LHCN-M2 (cell line): Measurements from ENCODE around the gene MYZAP. TPM values are rescaled to one million over a fixed set of nuclear protein-coding genes. Genes with fewer than 3 reads are reported as not detected.

Source experiments
- DNase-seq: peaks from one replicate; pipeline ENCODE4 v3.0.0-alpha.2; 2012; ENCODE audit warnings: low read depth
- total RNA-seq: library from RNA; depleted of rRNA; stranded (reverse); fragments of >200 nt; gene quantifications from 2 replicates; pipeline ENCODE4 v1.2.3, GENCODE V29; 2014

Gene MYZAP
- total RNA-seq, 1 experiment from 2014 or later: 0.06 TPM

GRCh38 chr15:57562196-57562769, 29.4 kb upstream of the MYZAP start:
- no peak for DNase-seq

GRCh38 chr15:57563416-57563815, 28.3 kb upstream of the MYZAP start:
- DNase-seq: no peak

GRCh38 chr15:57565311-57565710, 26.4 kb upstream of the MYZAP start:
- no peak for DNase-seq

GRCh38 chr15:57566834-57567233, 24.9 kb upstream of the MYZAP start:
- DNase-seq: peak; percentile 62

GRCh38 chr15:57567891-57568290, 23.8 kb upstream of the MYZAP start:
- no peak for DNase-seq

GRCh38 chr15:57568299-57568698, 23.4 kb upstream of the MYZAP start:
- no peak for DNase-seq

GRCh38 chr15:57570340-57570739, 21.4 kb upstream of the MYZAP start:
- DNase-seq: no peak

- peak; percentile 69 for DNase-seq
Observed at GRCh38 chr15:57570994-57571393, 20.7 kb upstream of the MYZAP start.

GRCh38 chr15:57571725-57572124, 20.0 kb upstream of the MYZAP start:
- DNase-seq: no peak

- DNase-seq: no peak
Observed at GRCh38 chr15:57572468-57572867, 19.2 kb upstream of the MYZAP start.

- no peak for DNase-seq
Observed at GRCh38 chr15:57573151-57573550, 18.6 kb upstream of the MYZAP start.

- DNase-seq: no peak
Observed at GRCh38 chr15:57575363-57575762, 16.3 kb upstream of the MYZAP start.

- DNase-seq: no peak
Observed at GRCh38 chr15:57578288-57578900, 13.3 kb upstream of the MYZAP start.

- DNase-seq: no peak
Observed at GRCh38 chr15:57580428-57580827, 11.3 kb upstream of the MYZAP start.

GRCh38 chr15:57580866-57581265, 10.8 kb upstream of the MYZAP start:
- DNase-seq: no peak

- no peak for DNase-seq
Observed at GRCh38 chr15:57582090-57582489, 9.6 kb upstream of the MYZAP start.

GRCh38 chr15:57583282-57583681, 8.4 kb upstream of the MYZAP start:
- no peak for DNase-seq

GRCh38 chr15:57583720-57584119, 8.0 kb upstream of the MYZAP start:
- DNase-seq: no peak

- DNase-seq: no peak
Observed at GRCh38 chr15:57586661-57587424, 4.9 kb upstream of the MYZAP start.

GRCh38 chr15:57589281-57589680, 2.4 kb upstream of the MYZAP start:
- no peak for DNase-seq

- DNase-seq: no peak
Observed at GRCh38 chr15:57589754-57590153, 1.9 kb upstream of the MYZAP start.

GRCh38 chr15:57591237-57591821, 375 bp upstream of the MYZAP start:
- no peak for DNase-seq

- no peak for DNase-seq
Observed at GRCh38 chr15:57592426-57592825, 722 bp downstream of the MYZAP start.
